GM12891 (cell line): ENCODE results near the gene PIK3AP1.

Experiments
- PAX5 ChIP-seq: IDR thresholded peaks from 2 replicates; pipeline ENCODE4 v1.6.1; 2011; ENCODE audit warnings: low read length, moderate library complexity, mild to moderate bottlenecking; ENCODE audit not compliant: insufficient read depth, severe bottlenecking
- POLR2A ChIP-seq: IDR thresholded peaks from 2 replicates; pipeline ENCODE4 v1.6.1; 2011; ENCODE audit warnings: low read depth, low read length, control low read depth
- POLR2AphosphoS5 ChIP-seq: IDR thresholded peaks from 2 replicates; pipeline ENCODE4 v1.6.1; 2011; ENCODE audit warnings: low read depth, low read length, control low read depth
- POU2F2 ChIP-seq: IDR thresholded peaks from 2 replicates; pipeline ENCODE4 v1.6.1; 2011; ENCODE audit warnings: low read depth, mild to moderate bottlenecking, control low read depth, low read length, moderate library complexity
- SPI1 ChIP-seq: IDR thresholded peaks from 2 replicates; pipeline ENCODE4 v1.6.1; 2011; ENCODE audit warnings: low read depth, low read length, control low read depth
- TAF1 ChIP-seq: IDR thresholded peaks from 2 replicates; pipeline ENCODE4 v1.6.1; 2011; ENCODE audit warnings: low read depth, low read length, control low read depth

- TF ChIP-seq POLR2AphosphoS5 (no peak), POLR2A (no peak), TAF1 (no peak), SPI1 (no peak), POU2F2 (no peak), PAX5 (no peak)
These were observed 876 bp upstream of the PIK3AP1 start for GRCh38 chr10:96721207-96721572.
